GM18505 (cell line): ENCODE results near the gene HAVCR1.

Experiments
- ATAC-seq: cut with Tn5 transposase; IDR thresholded peaks from one replicate; pipeline ENCODE4 v1.9.1; 2021; ENCODE audit not compliant: unreplicated experiment
- POLR2A ChIP-seq: IDR thresholded peaks from 4 replicates; pipeline ENCODE4 v1.6.1; 2011; ENCODE audit warnings: borderline replicate concordance; ENCODE audit not compliant: insufficient read depth, insufficient read length; ENCODE audit errors: extremely low read depth

The HAVCR1 gene

GRCh38 chr5:157006262-157006661 lies 52.7 kb downstream of the HAVCR1 start:
- no peak for ATAC-seq
- no peak for TF ChIP-seq POLR2A

GRCh38 chr5:157004893-157005551 lies 53.9 kb downstream of the HAVCR1 start:
- ATAC-seq: no peak
- TF ChIP-seq POLR2A: no peak

GRCh38 chr5:156991714-156992113 lies 67.2 kb downstream of the HAVCR1 start:
- TF ChIP-seq POLR2A: no peak
- no peak for ATAC-seq

GRCh38 chr5:156984064-156984463 lies 74.9 kb downstream of the HAVCR1 start:
- TF ChIP-seq POLR2A: no peak
- ATAC-seq: no peak

GRCh38 chr5:156981481-156981880 lies 77.4 kb downstream of the HAVCR1 start:
- TF ChIP-seq POLR2A: no peak
- no peak for ATAC-seq
